Measurements from ENCODE around the gene RPS5.

DNA sequence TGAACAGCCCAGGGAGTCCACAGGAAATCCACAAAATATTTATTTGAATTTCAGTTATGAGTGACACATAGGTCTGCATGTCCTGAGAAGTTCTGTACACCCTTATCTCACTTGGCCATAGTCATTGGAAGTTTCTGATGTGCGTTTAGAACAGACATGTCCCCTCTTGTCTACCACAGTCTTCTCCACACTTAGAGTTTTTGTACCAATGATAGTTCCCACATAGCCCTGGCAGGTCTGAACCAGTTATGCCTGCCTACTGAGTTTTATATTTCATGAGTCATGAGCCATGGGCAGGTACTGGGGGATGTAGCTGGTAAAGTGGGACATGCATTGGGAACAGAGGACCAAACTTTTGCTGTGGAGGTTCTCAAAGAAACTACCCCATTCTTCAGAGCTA is 41.5 kb downstream of the RPS5 start:
- TF ChIP-seq CTCF (IDR thresholded peaks at IDR 0.05) (no peak), POLR2A (IDR thresholded peaks at IDR 0.05) (no peak), EP300 (IDR thresholded peaks at IDR 0.05) (no peak)

Measured in suprapubic skin (tissue), 3 donors.